Measurements from ENCODE around the gene SDCBP2. TPM values are rescaled to one million over a fixed set of nuclear protein-coding genes. Genes with fewer than 3 reads are reported as not detected.

Gene SDCBP2
- total RNA-seq, 1 donor from 2014 or later, result 4.6 TPM

DNA sequence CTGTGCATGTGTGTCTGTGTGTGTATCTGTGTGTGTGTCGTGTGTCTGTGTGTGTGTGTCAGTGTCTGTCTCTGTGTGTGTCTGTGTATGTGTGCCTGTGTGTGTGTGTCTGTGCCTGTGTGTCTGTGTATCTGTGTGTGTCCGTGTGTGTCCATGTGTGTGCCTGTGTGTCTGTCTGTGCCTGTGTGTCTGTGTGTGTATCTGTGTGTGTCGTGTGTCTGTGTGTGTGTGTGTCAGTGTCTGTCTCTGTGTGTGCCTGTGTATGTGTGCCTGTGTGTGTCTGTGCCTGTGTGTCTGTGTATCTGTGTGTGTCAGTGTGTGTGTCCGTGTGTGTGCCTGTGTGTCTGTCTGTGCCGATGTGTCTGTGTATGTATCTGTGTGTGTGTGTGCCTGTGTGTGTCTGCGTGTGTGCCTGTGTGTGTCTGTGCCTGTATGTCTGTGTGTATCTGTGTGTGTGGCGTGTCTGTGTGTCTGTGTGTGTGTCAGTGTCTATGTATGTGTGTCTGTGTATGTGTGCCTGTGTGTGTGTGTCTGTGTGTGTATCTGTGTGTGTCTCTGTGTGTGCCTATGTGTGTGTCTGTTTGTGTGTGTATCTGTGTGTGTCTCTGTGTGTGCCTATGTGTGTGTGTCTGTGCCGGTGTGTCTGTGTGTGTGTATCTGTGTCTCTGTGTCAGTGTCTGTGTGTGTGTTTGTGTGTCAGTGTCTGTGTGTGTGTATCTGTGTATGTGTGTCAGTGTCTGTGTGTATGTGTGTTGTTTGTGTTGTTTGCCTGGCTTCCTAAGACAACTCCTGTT, 51.2 kb downstream of the SDCBP2 start:
- no peaks in the 10 kb centered on the region for H3K36me3 ChIP-seq (ENCODE audit: insufficient read depth, low read length)
- no peaks in the 10 kb centered on the region for H3K79me2 ChIP-seq (ENCODE audit: insufficient read depth, low read length)
- no peaks in the 10 kb centered on the region for H3K4me1 ChIP-seq (ENCODE audit: insufficient read depth, low read length)
- no peak overlapping the region for H3K27ac Mint-ChIP-seq (ENCODE audit: unreplicated experiment)
- no peak overlapping the region for H3K4me2 ChIP-seq (ENCODE audit: low read length)
- TF ChIP-seq, protein P1, sequence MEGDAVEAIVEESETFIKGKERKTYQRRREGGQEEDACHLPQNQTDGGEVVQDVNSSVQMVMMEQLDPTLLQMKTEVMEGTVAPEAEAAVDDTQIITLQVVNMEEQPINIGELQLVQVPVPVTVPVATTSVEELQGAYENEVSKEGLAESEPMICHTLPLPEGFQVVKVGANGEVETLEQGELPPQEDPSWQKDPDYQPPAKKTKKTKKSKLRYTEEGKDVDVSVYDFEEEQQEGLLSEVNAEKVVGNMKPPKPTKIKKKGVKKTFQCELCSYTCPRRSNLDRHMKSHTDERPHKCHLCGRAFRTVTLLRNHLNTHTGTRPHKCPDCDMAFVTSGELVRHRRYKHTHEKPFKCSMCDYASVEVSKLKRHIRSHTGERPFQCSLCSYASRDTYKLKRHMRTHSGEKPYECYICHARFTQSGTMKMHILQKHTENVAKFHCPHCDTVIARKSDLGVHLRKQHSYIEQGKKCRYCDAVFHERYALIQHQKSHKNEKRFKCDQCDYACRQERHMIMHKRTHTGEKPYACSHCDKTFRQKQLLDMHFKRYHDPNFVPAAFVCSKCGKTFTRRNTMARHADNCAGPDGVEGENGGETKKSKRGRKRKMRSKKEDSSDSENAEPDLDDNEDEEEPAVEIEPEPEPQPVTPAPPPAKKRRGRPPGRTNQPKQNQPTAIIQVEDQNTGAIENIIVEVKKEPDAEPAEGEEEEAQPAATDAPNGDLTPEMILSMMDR (IDR thresholded peaks at IDR 0.05; ENCODE audit: insufficient read depth, low read depth, low read length), result no peak
- no peak for TF ChIP-seq EZH2 (IDR thresholded peaks at IDR 0.05; ENCODE audit: insufficient read depth, low read length)
- H3K4me3 ChIP-seq (ENCODE audit: insufficient read depth, low read depth, low read length), result no peak overlapping the region
- no peaks in the 10 kb centered on the region for H3K36me3 Mint-ChIP-seq (ENCODE audit: low read depth, unreplicated experiment)
- DNase-seq (ENCODE audit: low read depth) (no peak), FAIRE-seq (peak; percentile 43)
- no peaks in the 10 kb centered on the region for H3K27me3 ChIP-seq (ENCODE audit: insufficient read depth, low read length)
- peaks cover 5% of the 10 kb centered on the region for H3K4me1 Mint-ChIP-seq (ENCODE audit: low read depth, unreplicated experiment)
- H3K9me3 ChIP-seq (ENCODE audit: insufficient read depth, low read depth, low read length), result no peaks in the 10 kb centered on the region
- H3K9ac ChIP-seq (ENCODE audit: low read length), result no peak overlapping the region
- H3K27ac ChIP-seq (ENCODE audit: low read depth, low read length), result no peak overlapping the region
- H3K27me3 Mint-ChIP-seq (ENCODE audit: low read depth, unreplicated experiment), result peaks cover 7% of the 10 kb centered on the region
- H2AFZ ChIP-seq (ENCODE audit: low read depth, low read length), result no peak overlapping the region
- no peaks in the 10 kb centered on the region for H3K9me3 Mint-ChIP-seq (ENCODE audit: unreplicated experiment)
- H4K20me1 ChIP-seq (ENCODE audit: insufficient read depth, low read length), result peaks cover 20% of the 10 kb centered on the region
- no peak overlapping the region for H3K4me3 Mint-ChIP-seq (ENCODE audit: unreplicated experiment)

DNA sequence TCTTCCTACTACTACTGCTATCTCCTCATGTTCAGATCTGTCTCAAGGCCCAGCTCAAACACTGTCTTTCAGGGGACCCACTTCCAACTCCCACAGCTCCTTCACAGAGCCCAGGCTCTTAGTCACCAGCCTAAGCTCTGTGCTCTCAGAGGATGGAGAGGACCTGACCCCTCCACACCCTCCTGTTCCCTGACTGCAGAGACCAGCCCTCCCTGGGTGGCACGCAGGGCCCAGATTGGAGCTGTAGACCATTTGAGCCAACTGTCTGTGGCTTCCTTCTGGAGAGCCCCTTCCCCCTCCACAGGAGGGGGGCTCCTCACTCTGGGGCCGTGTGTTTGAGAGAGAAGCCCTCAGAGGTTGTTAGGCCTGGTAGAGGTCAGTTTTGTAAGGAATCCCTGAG, 53.0 kb downstream of the SDCBP2 start:
- no peak overlapping the region for H3K9ac ChIP-seq (ENCODE audit: low read length)
- FAIRE-seq (no peak), DNase-seq (ENCODE audit: low read depth) (no peak)
- TF ChIP-seq EZH2 (IDR thresholded peaks at IDR 0.05; ENCODE audit: insufficient read depth, low read length), result no peak
- TF ChIP-seq, protein P1 (IDR thresholded peaks at IDR 0.05; ENCODE audit: insufficient read depth, low read depth, low read length), result no peak
- H3K4me3 ChIP-seq (ENCODE audit: insufficient read depth, low read depth, low read length), result no peak overlapping the region
- no peaks in the 10 kb centered on the region for H3K4me1 ChIP-seq (ENCODE audit: insufficient read depth, low read length)
- Mint-ChIP-seq H3K27ac (ENCODE audit: unreplicated experiment) (no peak overlapping the region), H3K27me3 (ENCODE audit: low read depth, unreplicated experiment) (peaks cover 5% of the 10 kb centered on the region), H3K36me3 (ENCODE audit: low read depth, unreplicated experiment) (no peaks in the 10 kb centered on the region), H3K4me3 (ENCODE audit: unreplicated experiment) (no peak overlapping the region), H3K9me3 (ENCODE audit: unreplicated experiment) (no peaks in the 10 kb centered on the region), H3K4me1 (ENCODE audit: low read depth, unreplicated experiment) (peaks cover 5% of the 10 kb centered on the region)
- H2AFZ ChIP-seq (ENCODE audit: low read depth, low read length), result no peak overlapping the region
- H4K20me1 ChIP-seq (ENCODE audit: insufficient read depth, low read length), result peaks cover 20% of the 10 kb centered on the region
- no peaks in the 10 kb centered on the region for H3K9me3 ChIP-seq (ENCODE audit: insufficient read depth, low read depth, low read length)
- no peaks in the 10 kb centered on the region for H3K36me3 ChIP-seq (ENCODE audit: insufficient read depth, low read length)
- H3K4me2 ChIP-seq (ENCODE audit: low read length), result no peak overlapping the region
- H3K79me2 ChIP-seq (ENCODE audit: insufficient read depth, low read length), result no peaks in the 10 kb centered on the region
- H3K27me3 ChIP-seq (ENCODE audit: insufficient read depth, low read length), result no peaks in the 10 kb centered on the region
- H3K27ac ChIP-seq (ENCODE audit: low read depth, low read length), result no peak overlapping the region

Measured in astrocyte (in vitro differentiated cells and primary cell).